HG03159 (cell line): ENCODE results near the gene LDHAL6B.
"Not testable (repeated sequence)": the region's sequence is repeated elsewhere in the genome, so short reads cannot be mapped to it uniquely, and the experiment has no call there.

Experiments
- ATAC-seq: cut with Tn5 transposase; IDR thresholded peaks from one replicate; pipeline ENCODE4 v1.9.1; 2021; ENCODE audit warnings: mild to moderate bottlenecking, moderate library complexity; ENCODE audit not compliant: unreplicated experiment

LDHAL6B gene

GRCh38 chr15:59206623-59207183 lies at the start of gene LDHAL6B:
Gene LDHAL6B (plus strand): TSS chr15:59206843. CDS start chr15:59206941, 98 bp downstream.
- ATAC-seq: no peak

GRCh38 chr15:59157396-59157795 lies 49.2 kb upstream of the LDHAL6B start:
- ATAC-seq: no peak

- no peak for ATAC-seq
Observed at GRCh38 chr15:59157840-59158700, 48.6 kb upstream of the LDHAL6B start.

- ATAC-seq: no peak
Observed at GRCh38 chr15:59158701-59159034, 48.0 kb upstream of the LDHAL6B start.

GRCh38 chr15:59159210-59159609 lies 47.4 kb upstream of the LDHAL6B start:
- no peak for ATAC-seq

GRCh38 chr15:59160880-59161593 lies 45.6 kb upstream of the LDHAL6B start:
- ATAC-seq: no peak

GRCh38 chr15:59162080-59162479 lies 44.6 kb upstream of the LDHAL6B start:
- ATAC-seq: not testable (repeated sequence)

- no peak for ATAC-seq
Observed at GRCh38 chr15:59165726-59166125, 40.9 kb upstream of the LDHAL6B start.

- ATAC-seq: no peak
Observed at GRCh38 chr15:59166166-59166565, 40.5 kb upstream of the LDHAL6B start.

GRCh38 chr15:59166601-59167265 lies 39.9 kb upstream of the LDHAL6B start:
- ATAC-seq: no peak

- no peak for ATAC-seq
Observed at GRCh38 chr15:59168536-59168935, 38.1 kb upstream of the LDHAL6B start.

GRCh38 chr15:59169251-59169708 lies 37.4 kb upstream of the LDHAL6B start:
- no peak for ATAC-seq

GRCh38 chr15:59170295-59171066 lies 36.2 kb upstream of the LDHAL6B start:
- no peak for ATAC-seq

- no peak for ATAC-seq
Observed at GRCh38 chr15:59171067-59171397, 35.6 kb upstream of the LDHAL6B start.

GRCh38 chr15:59172289-59172901 lies 34.2 kb upstream of the LDHAL6B start:
- no peak for ATAC-seq

- ATAC-seq: no peak
Observed at GRCh38 chr15:59173194-59173593, 33.4 kb upstream of the LDHAL6B start.

- ATAC-seq: no peak
Observed at GRCh38 chr15:59174151-59174834, 32.4 kb upstream of the LDHAL6B start.

- ATAC-seq: no peak
Observed at GRCh38 chr15:59174835-59175831, 31.5 kb upstream of the LDHAL6B start.
